DMS79 (cell line): Measurements from ENCODE around the gene RHAG.
A peak's percentile ranks its signal among the peaks of the same experiment; 100 is the strongest.
"Not testable (repeated sequence)": the region's sequence is repeated elsewhere in the genome, so short reads cannot be mapped to it uniquely, and the experiment has no call there.

Source experiments
- DNase-seq: peaks from one replicate; lab custom pipeline; 2025; lab: John Stamatoyannopoulos, UW

The RHAG gene

DNA sequence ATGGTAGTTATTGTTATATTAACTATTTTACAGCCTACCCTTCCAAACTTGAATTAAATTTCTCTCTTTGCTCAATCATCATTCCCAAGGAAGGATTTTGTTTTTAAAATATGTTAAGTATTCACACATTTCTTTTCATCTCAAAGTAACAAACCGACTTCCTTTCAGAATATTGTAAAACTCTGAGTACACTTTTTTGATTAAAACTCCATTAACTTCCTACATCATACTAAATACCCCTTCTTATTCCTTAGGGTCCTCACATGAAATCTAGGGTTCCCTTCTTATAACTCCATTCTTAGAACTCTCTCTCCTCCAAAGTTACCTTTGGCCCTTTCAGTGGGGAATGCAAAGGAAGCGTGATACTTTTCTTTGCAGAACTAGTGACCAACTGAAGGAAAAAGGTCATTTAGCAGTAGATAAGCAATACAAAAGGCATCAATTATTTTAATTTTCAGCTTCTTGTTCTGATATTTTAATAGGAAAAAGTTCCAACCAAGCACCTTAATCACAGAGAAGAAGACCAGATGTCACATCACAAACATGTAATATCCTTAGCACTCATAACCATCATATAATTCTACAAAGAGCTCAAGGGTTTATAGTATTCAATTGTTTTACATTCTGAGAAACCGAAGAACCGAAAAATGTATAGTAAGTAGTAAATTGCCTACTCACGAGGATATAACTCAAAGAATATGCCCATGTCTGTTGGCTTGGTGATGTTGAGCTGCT, 494 bp downstream of the RHAG start:
- DNase-seq, result no peak

DNA sequence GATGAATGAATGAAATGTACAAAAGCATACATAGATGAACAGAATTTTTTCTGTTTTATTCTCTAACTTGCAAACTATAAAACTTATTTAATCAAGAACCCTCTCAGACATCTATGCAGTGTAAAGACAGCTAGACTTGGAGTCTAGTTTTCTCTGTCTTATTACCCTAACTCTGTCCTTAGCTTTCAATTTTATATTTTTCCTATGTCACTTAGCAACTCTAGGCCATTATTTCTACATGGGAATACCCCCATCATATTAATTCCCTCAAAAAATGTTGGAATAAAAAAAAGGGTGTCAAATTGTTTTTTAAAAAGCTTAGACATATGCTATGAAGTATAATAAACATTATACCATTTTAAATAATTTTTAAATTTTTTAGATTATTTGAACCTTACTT, 1.2 kb downstream of the RHAG start:
- no peak for DNase-seq

DNA sequence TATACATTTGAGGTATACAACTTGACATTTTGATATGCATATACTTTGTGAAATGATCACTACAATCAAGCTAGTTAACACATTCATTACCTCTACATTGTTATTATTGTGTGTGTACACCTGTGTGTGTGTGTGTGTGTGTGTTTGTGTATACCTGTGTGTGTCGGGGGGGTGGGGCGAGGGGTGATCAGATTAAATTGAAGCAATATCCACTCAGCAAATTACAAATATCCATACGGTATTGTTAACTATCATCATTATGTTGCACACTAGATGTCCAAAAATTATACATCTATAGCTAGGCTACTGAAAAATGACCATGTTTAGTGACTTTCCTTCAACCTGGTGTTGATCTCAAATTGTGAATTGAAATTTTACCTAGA, 1.8 kb downstream of the RHAG start:
- no peak for DNase-seq

DNA sequence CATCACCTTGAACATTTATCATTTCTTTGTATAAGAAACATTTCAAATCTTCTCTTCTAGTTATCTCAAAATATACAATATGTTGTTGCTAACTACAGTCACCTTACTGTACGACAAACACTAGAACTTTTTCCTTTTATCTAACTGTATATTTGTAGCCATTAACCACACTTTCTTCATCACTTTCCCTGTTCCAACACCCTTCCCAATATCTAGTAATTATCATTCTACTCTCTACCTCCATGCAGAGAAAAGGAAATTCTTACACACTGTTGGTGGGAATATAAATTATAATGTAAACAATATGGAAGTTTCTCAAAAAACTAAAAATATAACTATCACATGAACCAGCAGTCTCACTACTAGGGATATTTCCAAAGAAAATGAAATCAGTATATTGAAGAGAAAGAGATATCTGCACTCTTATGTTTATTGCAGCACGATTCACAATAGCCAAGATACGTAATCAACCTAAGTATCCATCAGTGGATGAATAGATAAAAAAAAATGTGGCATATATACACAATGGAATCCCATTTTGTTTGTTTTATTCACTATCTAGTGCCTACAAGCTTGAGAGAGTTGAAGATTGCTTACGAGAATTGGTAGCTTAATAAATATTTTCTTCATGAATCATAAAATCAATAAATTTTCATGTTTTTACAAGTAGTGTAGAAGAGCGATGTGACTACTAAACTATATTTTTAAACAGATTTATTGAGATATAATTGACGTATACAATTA, 2.4 kb downstream of the RHAG start:
- DNase-seq, result no peak

GRCh38 chr6:49633541-49633940, 3.1 kb downstream of the RHAG start:
- no peak for DNase-seq

- no peak for DNase-seq
Measured at GRCh38 chr6:49632727-49633126, 3.9 kb downstream of the RHAG start.

- not testable (repeated sequence) for DNase-seq
Measured at GRCh38 chr6:49629485-49630088, 7.1 kb downstream of the RHAG start.

DNA sequence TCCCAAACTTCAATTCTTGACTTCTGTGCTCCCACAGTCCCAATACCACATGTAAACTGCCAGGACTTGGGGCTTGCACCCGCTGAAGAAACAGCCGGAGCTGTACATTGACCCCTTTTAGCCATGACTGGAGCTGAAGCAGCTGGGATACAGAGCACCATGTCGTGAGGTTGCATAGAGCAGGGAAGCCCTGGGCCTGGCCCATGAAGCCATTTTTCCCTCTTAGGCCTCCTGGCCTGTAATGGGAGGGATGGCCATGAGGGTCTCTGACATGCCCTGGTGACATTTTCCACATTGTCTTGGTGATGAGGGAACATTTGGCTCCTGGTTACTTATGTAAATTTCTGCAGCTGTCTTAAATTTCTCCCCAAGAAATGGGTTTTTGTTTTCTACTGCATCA, 9.8 kb downstream of the RHAG start:
- no peak for DNase-seq

DNA sequence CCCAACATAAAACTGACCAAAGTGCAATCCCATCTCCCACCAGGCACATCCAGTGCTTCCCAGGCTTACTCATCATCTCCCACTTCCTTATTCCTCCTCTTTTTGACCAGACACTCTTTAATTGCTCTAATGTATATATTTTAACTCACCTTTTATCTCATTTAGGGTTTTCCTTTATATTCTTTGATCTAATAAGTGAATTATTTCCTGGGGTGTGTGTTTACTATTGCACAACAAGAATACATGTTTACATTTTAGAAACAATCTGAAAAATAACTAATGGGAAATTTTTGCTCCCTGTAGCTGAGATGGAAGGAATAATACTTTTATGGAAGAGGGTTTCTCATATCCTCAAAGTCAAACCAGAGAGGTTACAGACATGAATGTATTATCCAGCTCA, 18.4 kb downstream of the RHAG start:
- DNase-seq, result no peak

GRCh38 chr6:49614144-49614543, 22.5 kb downstream of the RHAG start:
- not testable (repeated sequence) for DNase-seq

DNA sequence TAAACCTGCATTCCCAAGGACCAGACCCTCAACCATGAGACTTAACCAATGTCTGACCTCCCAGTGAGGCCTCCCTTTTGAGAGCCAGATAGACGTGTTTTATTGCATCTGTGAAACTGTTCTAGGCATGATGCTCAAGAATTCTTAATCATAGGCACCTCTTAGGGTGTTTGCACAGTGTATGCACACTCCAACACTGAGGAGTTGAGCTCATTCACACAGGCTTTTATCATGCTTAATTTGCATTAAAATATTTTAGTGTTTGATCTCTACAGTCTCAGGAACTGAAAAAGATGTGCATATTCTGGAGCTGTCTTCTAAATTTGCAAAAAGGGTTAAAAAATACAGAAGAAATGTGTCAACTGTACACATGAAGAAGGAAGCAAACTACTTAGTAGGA, 27.4 kb downstream of the RHAG start:
- DNase-seq, result no peak

- not testable (repeated sequence) for DNase-seq
Measured at GRCh38 chr6:49608275-49608674, 28.4 kb downstream of the RHAG start.

DNA sequence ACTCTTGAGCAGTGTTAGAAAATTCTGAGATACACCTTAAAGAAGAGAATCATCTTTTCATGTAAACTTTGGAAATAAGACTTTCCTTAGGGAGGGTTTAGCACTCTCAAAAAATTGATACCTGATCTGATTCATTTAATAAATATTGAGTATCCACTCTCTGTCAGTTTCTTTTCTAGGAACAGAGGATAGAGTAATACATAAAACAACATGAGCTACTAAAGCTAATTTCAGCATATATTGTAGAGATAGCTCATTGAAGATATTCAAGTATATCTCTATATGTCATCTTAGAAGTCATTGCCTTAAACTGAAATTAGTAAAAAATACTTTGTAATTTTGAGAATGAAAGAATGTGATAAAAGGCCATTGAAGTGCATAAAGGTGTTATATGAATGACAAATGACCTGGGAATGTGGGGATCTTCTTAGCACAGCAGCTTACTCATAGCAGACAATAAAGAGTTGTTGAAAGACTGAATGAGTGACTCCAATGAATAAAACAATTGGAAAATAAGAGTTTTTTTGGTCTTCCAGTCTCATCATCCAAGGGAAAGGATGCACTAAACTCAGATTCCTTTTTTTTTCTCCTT, 29.2 kb downstream of the RHAG start:
- DNase-seq, result no peak

DNA sequence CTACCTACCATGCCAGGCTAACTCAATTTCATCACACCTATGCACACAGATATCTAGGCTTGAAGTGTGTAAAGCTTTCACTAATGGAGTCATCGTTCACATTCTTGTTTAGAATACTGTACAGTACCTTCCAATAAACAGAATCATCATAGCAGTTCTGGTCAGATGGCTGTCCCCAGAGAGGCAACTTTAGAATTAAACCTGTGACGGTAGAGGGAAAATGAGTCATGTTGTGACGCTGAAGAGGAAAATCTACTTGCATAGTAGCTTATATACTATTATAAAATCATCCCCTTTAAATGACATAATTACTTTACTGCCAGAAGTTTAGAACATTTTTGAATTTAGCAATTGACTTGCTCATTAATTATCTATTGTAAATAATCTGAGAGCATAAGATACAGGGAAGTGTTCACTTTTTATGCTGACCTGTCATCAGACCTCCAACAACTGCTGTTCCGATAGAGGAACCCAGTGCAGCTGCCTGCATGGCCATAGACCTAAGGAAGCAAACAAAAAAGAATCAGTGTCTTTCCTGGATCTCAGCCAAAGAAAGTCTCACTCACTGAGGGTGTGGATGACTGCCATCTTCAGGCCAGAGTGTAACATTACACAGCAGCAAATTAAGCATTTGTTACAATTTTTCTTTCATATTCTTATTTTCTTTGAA, 29.8 kb downstream of the RHAG start:
- DNase-seq, result peak; percentile 42

GRCh38 chr6:49604080-49604479, 32.6 kb downstream of the RHAG start:
- DNase-seq, result not testable (repeated sequence)

DNA sequence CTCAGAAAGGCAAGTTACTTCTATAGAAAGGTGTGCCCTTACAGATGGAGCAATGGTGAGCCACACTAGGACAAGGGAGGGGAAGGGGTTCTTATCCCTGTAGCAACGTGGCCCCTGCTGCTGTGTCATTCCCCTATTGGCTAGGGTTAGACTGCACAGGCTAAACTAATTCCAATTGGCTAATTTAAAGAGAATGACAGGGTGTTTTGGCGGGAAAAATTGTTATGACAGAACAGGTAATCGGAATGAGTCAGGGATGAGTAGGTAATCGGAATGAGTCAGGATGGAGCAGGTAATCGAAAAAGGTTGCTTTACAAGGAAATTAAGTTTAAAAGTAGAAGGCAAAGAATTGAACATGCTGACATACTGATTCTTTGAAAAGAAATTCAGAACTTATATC, 49.4 kb downstream of the RHAG start:
- DNase-seq, result not testable (repeated sequence)

DNA sequence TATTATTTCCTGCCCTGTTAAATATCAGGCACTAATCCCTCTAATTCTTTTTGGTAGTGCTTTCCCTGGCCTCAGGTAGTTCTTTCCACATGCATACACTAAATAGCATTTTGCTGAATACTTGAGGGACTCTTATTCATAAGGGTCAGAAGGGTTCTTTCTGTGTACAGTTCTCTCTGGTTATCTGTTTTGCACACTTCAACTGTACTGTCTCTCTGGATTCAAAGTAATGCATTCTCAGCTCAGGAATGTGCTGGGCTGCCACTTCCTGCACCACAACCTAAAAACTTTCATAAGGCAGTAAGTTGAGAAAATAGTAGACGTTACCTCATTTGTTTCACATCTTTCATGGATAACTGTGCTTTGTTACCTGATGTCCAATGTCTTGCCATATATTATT, 54.1 kb downstream of the RHAG start:
- no peak for DNase-seq

- no peak for DNase-seq
Measured at GRCh38 chr6:49579649-49580048, 57.0 kb downstream of the RHAG start.

GRCh38 chr6:49576618-49577017, 60.0 kb downstream of the RHAG start:
- no peak for DNase-seq

DNA sequence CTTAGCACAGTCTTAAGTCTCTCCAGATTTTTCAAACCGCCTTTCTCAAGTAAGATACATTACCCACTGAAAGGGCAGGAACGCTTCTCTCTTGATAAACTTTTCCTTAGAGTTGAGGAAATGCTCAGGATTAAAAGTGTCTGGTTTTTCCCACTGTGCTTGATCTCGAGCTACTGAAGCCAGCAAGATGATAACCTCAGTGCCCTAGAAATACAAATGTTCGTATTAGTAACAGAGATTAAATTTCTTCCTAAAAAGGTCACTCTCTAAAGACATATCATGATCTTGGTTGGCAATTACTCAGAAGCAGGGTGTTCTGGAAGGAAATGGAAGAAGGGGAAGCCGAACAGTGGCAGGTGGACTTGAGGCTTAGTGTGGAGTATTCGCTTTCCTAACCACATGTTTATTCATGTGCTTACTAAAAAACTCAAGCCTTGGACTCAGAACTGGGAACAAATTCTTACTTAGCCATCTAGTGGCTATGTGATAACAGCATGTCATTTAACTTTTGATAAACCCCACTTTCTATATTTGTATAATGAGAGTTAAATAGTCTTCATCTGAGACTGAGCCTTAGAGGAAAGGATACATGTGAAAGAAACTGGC, 66.1 kb downstream of the RHAG start:
- DNase-seq, result no peak

GRCh38 chr6:49565855-49566254, 70.8 kb downstream of the RHAG start:
- no peak for DNase-seq

DNA sequence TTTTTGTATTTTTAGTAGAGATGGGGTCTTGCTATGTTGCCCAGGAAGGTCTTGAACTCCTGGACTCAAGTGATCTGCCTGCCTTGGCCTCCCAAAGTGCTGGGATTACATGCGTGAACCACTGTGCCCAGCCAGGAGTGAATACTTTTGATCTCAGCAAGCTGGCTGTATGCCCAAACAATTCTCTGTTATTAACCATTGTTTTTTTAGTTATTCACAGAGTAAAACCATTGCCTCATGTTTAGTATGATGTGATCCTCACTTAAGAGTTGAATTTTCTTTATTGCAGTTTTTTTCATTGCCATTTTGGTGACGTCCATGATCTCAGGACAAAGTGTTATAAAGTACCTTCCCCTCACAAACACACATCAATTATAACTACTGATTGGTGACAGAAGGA, 71.4 kb downstream of the RHAG start:
- no peak for DNase-seq
